GM21786 (cell line): ENCODE data around the gene PDIA6.

Source experiments
- ATAC-seq: cut with Tn5 transposase; IDR thresholded peaks from one replicate; pipeline ENCODE4 v1.9.1; 2021; ENCODE audit not compliant: unreplicated experiment

Gene PDIA6

DNA sequence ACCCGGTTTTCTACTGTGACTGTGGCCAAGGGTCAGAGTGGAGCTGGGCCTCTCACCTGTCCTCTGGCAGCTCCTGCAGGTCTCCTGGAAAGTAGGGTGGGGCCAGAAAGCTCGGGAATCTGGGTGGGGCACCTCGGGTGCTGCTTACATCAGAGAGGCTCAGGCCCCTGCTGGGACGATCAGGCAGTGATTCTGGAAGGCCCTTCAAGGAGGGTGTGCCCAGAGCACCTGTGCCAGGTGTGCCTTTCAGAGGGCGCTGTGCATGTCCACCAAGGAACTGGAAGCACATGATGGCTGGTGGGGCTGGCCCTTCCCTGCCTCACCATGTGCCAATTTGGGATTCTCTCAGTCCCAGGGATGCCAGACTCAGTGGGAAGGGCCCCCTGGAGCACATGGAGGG is 47.1 kb downstream of the PDIA6 start:
- ATAC-seq: no peak

DNA sequence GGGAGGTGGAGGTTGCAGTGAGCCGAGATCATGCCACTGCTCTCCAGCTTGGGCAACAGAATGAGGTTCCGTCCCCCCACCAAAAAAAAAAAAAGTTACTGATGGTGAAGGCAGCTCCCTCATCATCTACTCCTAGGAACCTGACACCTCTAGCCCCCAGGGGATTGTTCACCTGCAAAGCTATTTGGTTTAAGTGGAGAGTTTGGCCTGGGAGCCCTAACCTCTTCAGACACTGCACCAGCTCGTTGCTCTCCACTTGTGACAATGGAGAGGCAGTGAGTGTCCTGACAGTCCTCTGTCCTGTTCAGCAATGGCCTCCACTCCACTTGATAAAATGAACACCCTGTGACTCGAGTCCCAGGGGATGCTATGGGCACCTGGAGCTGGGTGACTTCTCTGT is 47.7 kb downstream of the PDIA6 start:
- ATAC-seq: no peak

DNA sequence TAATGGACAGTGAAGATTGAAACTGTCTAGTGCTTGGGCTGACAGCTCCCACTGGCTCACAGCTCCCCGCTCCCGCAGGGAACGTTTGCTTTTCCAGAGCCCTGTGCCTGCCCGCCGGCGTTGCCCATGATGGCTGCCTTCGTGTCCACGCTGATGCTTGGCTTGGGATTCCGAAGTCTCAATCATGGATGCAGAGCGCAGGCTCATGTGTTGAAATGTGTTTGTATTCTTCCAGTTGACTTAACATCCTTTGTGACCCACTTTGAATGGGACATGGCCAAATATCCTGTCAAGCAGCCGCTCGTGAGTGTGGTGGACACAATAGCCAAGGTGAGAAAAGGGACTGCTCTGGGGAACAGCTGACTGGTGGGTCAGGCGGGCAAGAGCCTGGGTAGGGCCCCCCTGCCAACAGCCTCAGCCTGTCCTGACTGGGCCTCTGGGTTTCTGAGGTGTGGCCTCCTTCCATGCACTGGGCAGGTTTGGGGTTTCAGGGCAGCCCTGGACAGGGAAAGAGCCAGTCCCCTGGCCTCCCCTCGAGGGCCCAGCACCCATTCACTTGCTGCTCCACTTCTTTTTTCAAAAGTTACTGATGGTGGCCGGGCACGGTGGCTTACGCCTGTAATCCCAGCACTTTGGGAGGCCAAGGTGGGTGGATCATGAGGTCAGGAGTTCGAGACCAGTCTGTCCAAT is 48.3 kb downstream of the PDIA6 start:
- ATAC-seq: no peak

DNA sequence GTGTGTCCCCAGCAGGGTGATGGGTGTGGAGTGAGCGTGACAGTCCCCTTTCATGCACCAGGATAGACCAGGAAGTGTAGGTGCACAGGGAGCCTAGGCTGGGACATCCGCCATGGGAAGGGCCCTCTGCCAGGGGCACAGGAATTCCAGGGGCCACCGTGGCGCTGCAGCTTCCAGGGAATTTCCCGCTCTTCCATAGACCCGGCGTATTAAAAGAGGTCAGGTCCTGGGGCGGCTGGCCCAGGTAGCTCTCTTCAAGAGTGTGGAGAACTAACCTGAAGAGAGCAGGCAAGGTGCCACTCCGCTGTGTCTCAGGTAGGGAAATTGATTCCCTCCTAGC is 49.2 kb downstream of the PDIA6 start:
- ATAC-seq: no peak

- no peak for ATAC-seq
These were observed 49.7 kb downstream of the PDIA6 start for GRCh38 chr2:10762651-10763460.

GRCh38 chr2:10761591-10761990 is 51.0 kb downstream of the PDIA6 start:
- ATAC-seq: no peak

DNA sequence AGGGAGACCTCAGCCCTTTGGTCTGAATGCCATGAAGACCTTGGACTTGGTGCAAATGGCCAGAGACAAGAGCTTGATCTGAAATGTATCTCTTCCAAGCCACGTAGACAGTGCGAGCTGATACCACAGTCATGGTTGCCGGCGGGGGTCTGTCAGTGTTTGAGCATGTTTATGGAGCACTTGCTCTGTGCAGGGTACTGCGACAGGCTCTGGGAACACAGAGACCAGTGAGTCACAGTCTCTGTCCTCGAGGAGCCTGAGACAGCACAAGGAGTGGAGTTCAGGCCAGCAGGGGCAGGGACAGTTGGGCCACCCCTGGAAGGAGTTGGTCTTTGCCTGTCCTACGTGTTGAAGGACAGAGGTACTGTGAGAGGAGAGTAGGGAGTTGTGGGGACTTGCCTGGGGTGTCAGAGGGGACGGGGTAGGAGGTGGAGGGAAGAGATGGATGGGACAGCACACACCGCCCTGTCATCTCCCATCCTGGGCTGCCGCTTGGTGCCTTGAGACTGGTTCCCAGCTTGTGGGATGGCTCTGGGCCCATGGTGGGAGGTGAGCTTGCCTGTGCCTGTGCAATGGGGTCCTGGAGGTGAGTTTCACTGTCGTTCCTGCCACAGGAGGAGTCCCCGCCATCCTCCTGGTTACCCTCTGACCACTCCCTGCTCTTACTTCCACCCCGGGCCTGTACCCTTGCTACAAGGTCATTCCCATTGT is 51.6 kb downstream of the PDIA6 start:
- no peak for ATAC-seq

DNA sequence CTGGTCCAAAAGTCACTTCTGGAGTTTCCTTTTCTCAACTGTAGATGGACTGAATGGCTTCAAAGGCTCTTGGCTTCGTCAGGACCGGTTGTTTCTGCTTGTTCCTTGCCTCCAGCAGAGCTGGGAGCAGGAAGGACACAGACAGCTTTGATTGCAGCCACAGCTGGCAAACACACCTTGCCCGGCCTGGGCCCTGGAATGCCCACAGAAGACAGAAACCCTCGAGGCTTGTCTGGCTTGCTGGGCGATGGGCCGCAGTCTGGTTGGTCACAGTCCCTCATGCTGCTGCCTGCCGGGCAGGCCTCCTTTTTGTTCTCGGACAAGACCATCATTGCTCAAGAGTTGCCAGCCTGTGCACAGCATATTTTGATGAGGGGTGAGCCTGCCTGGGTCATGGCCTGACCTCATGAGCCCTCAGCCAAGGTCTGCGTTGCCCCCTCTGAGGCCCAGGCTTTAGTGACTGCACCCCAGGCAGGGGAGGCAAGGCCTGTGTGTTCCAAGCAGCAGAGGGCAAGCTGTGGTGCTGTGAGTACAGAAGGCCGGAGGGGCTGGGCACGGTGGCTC is 53.4 kb downstream of the PDIA6 start:
- no peak for ATAC-seq

DNA sequence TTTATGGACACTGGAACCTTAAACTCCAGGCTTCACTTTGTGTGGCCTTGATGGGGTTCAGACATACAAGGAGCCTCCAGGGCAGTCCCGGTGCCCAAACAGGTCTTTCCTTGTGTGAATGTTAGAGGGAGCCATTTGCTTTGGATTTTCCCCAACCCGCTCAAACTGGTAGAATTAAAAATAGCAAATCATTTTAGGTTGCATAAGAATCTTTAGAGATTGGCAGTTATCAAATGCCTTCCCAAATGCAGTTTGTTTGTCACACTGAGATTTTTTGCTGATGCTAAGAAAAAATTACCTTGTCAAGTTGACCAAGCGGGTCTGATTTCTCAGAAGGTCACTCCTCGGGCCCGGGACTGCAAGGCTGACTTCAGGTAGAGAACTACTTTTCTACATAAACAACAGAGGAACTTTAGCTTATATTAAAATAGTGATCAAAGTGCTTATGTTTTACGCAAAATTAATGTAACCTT is 54.7 kb downstream of the PDIA6 start:
- ATAC-seq: no peak

DNA sequence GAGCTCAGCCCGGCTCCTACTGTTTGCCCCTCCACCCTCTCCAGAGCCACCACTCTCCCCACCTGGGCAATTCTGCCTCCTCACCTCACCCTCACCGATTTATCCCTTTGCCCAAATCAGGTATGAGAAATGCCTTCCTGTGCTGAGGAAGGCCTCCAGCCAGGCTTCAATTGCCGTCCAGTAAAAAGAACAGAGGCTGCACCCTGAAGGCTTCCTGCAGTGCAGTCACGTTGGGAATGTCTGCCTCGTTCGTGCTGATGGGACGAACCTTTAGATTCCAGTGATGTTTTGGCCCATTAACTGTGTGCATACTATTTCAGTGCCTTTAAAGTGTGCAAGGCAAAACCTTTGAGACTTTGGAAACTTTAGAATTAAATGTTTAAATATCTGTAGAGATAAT is 57.0 kb downstream of the PDIA6 start:
- no peak for ATAC-seq

DNA sequence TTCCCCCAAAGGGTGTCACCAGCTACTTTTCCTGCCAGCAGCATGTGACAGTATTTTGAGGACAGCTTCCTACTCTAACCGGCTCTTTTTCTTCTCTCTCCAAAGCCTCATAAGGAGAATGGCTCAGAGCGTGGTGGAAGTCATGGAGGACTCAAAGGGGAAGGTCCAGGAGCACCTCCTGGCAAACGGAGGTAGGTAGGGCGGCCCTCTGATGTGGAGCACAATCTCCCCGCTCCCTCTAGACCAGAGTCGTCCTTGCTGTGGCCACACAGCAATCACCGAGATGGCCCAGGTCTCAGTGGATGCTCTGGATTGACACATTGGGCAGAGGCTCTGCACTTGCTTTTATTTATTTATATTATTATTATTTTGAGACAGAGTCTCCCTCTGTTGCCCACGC is 58.7 kb downstream of the PDIA6 start:
- ATAC-seq: no peak

DNA sequence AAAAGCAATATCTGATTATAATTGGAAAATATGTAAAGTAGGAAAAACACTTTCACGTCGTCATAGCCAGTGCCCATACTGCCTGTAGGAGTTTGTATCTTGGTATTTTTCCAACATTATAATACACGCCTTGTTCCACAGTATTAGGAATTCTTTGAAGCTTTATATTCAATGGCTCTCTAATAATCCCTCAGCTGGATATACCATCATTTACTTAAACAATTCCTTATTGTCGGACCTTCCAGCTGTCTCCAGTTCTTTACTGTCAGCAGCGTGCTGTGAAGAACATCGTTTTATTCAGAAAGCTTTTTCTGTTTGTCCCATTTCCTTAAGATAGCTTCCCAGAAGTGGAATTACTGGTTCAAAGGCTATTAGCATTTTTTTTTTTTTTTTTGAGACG is 59.4 kb downstream of the PDIA6 start:
- no peak for ATAC-seq

DNA sequence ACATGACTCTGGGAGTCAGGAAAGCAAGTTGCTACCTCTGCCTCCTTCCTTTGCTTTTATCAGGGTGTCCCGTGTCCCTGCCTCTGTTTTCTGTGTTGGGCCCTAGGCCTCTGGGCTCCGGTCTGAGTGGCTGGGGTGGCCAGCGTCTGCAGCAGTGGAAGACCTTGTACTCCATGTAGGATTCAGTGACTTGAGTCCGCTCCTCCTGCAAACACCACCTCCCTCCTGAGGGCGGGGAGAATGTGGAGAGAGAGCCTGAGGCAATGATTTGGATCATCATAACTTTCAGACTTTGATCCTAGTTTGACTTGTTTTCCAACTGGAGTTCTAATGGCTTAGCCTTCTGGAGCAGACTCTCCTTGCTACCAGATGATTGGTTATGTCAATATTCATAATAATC is 60.3 kb downstream of the PDIA6 start:
- no peak for ATAC-seq

DNA sequence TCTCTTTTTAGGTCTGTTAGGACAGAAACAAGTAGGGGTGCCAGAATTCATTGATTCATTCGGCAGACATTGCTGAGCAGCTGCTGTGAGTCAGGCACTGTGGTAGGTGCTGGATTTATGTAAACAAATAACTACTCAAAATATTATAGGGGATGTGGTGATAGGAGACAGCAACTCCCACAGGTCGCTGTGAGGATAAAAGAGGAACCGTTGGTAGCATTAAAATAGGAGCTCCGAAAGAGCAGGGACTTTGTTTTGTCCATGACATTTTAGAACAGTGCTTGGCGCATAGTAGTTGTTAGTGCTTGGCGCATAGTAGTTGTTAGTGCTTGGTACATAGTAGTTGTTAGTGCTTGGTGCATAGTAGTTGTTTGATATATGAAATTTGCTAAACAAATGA is 62.0 kb downstream of the PDIA6 start:
- ATAC-seq: no peak

- no peak for ATAC-seq
These were observed 69.9 kb downstream of the PDIA6 start for GRCh38 chr2:10742666-10743065.

DNA sequence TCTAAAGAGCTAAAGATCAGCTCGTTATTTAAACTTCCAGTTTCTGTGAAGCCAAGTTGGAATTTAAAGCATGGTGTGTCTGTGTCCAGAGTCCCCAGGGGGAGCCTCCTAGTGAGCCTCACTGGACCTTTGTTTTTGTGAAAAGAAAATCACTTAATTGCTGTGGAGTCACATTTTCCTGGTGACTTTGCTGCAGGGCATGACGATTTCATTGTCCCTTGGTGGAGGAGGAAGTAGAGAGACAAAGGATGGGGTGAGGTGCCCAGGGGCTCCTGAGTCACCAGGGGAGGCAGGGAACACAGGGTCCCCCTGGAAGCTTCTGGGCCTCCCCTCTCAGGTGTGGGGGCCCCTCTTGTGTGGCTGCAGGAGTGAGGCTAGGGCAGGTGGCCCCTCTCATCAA is 71.4 kb downstream of the PDIA6 start:
- ATAC-seq: no peak

GRCh38 chr2:10740226-10740625 is 72.4 kb downstream of the PDIA6 start:
- no peak for ATAC-seq

DNA sequence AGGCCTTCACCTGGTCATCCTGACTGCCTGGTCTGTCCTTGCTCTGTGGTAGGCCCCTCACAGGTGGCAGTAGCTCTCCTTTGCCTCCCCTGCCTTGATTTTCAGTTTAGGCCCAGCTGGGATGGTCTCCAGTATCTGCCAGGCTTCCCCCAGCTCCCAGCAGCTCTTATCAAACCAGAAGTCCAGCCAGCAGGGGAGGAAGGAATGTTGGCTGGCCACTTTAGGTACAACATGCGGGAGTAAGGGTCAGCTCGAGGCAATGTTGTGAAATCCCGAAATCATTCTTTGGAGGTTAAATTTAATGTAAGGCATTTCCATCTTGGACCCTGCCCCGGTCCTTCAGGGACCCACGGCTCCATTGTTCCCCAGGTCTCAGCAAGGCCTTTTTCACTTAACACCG is 74.4 kb downstream of the PDIA6 start:
- ATAC-seq: no peak

DNA sequence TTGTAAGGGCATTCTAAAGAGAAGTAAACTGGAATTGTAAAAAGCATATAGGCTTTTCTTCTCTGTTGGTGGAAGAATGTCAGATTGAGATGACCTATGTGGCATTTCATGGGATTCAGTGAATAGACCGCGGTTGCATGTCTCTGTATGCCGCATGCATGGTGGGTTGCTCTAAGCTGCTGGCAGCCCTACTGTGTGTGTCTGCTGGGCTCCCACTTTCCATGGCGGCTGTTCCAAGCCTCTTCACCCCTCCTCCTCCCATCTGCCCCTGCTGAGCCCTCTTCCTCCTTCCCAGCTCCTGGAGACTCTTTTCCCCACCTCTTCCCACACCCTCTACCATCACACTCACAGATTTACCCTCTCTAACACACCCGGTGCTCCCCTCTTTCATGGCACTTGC is 78.6 kb downstream of the PDIA6 start:
- ATAC-seq: no peak

DNA sequence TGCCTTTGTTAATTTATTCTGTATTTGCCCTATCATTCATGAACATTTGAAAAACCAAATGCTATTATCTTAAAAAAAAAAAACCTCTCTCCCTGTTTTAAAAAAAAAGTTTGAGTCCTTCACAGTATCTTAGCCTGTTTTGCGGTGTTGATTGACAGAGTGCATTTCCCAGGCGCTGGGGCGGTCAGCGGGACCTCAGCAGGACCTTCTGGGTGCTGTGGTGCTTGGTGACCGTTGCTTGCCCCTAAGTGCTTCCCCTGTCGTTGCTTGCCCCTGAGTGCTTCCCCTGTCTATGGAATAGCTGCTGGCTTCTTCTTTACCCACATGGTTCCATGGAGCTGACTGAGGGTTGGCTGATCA is 79.0 kb downstream of the PDIA6 start:
- no peak for ATAC-seq
